ENCODE results near the gene DEUP1. TPM values are rescaled to one million over a fixed set of nuclear protein-coding genes. Genes with fewer than 3 reads are reported as not detected.

The DEUP1 gene, protein sequence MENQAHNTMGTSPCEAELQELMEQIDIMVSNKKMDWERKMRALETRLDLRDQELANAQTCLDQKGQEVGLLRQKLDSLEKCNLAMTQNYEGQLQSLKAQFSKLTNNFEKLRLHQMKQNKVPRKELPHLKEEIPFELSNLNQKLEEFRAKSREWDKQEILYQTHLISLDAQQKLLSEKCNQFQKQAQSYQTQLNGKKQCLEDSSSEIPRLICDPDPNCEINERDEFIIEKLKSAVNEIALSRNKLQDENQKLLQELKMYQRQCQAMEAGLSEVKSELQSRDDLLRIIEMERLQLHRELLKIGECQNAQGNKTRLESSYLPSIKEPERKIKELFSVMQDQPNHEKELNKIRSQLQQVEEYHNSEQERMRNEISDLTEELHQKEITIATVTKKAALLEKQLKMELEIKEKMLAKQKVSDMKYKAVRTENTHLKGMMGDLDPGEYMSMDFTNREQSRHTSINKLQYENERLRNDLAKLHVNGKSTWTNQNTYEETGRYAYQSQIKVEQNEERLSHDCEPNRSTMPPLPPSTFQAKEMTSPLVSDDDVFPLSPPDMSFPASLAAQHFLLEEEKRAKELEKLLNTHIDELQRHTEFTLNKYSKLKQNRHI
- 0.05 TPM in 1 of 5 replicates, not detected in the others for total RNA-seq (2022; extraction: Qiagen RNA extraction)

DNA sequence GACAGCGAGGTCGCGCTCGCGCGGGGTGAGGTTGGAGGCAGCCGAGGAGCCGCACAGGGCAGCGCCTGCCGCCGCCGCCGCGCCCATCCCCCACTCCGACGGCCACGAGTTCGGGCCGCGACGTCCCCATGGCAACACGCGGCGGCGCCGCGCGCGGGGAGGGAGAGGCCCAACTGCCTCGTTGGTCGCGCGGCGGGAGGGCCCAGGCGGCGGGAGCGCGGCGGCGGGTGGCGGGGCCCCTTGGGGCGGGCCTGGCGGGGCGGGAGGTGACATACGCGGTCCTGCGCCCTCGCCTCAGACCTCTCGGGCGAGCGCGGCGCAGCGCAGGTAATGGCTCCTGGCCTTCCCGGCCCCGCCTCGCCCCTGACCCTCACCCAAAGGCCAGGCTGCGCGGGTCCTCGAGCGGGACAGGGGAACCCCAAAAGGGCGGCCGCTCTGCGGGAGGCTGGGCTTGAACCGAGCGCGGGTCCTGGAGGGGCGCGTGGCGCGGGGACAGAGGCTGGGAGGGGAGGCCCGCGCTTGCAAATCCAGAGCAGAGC, at the start of gene DEUP1:
Gene DEUP1 (plus strand): TSS at position 297 of the 539 bp plus-strand sequence. CDS start 1,518 bp downstream, outside the sequence.

Other genes starting within 250 kb of the DEUP1 start
- 13.0 to 18.1 TPM (median 16.5 TPM) in 5 replicates for gene SLC36A4, start 132.8 kb upstream of the DEUP1 start, total RNA-seq (2022; extraction: Qiagen RNA extraction)
- 18.8 to 23.0 TPM (median 21.5 TPM) in 5 replicates for gene SMCO4, start 212.6 kb downstream of the DEUP1 start, total RNA-seq (2022; extraction: Qiagen RNA extraction)

Data from A549 treated with Hydrocortisone at 1 μM for 4 hours (cell line).